HL-60 (cell line): ENCODE results near the gene C5orf46.

ENCODE experiments used
- DNase-seq, 2 experiments: peaks; one replicate each; pipeline ENCODE4 v3.0.0-alpha.2; 2010 to 2020; ENCODE audit warnings: low read depth in 1 of 2, low spot score in 1 of 2
- H3K27ac ChIP-seq: fragments of 250-450 bp; sonication (Bioruptor Pico); replicated peaks from 2 replicates; pipeline ENCODE4 v1.5.1; 2020; ENCODE audit warnings: mild to moderate bottlenecking, moderate library complexity
- H3K27me3 ChIP-seq: fragments of 250-450 bp; sonication (Bioruptor Pico); 2 replicates; pipeline ENCODE4 v1.5.1; 2021; ENCODE audit warnings: mild to moderate bottlenecking, moderate library complexity; ENCODE audit not compliant: insufficient read depth, poor library complexity, severe bottlenecking
- H3K4me3 ChIP-seq: replicated peaks from 2 replicates; pipeline ENCODE4 v1.5.1; 2011; ENCODE audit warnings: mild to moderate bottlenecking, control low read depth, low read length; ENCODE audit not compliant: insufficient read depth
- CTCF ChIP-seq: IDR thresholded peaks from one replicate; pipeline ENCODE4 v1.5.1; 2011; ENCODE audit warnings: low read length, control low read depth, inconsistent platforms; ENCODE audit not compliant: insufficient read depth
- GABPA ChIP-seq: IDR thresholded peaks from 2 replicates; pipeline ENCODE4 v1.6.1; 2012; ENCODE audit warnings: low read depth
- POLR2AphosphoS5 ChIP-seq: IDR thresholded peaks from 2 replicates; pipeline ENCODE4 v1.6.1; 2012; ENCODE audit warnings: low read depth
- REST ChIP-seq: IDR thresholded peaks from 2 replicates; pipeline ENCODE4 v1.6.1; 2012; ENCODE audit warnings: low read depth; ENCODE audit not compliant: insufficient replicate concordance
- SPI1 ChIP-seq: IDR thresholded peaks from 2 replicates; pipeline ENCODE4 v1.6.1; 2012; ENCODE audit warnings: low read depth, mild to moderate bottlenecking, borderline replicate concordance

C5orf46 gene

GRCh38 chr5:147898875-147899401, 7.4 kb downstream of the C5orf46 start:
- H3K27me3 ChIP-seq = no peaks in the 10 kb centered on the region
- H3K27ac ChIP-seq = no peak overlapping the region
- no peak for DNase-seq
- TF ChIP-seq POLR2AphosphoS5 (no peak), CTCF (no peak), REST (no peak), SPI1 (no peak)
- no peak overlapping the region for H3K4me3 ChIP-seq

GRCh38 chr5:147895864-147896263, 10.5 kb downstream of the C5orf46 start:
- Histone ChIP-seq H3K27ac (no peak overlapping the region), H3K4me3 (no peak overlapping the region), H3K27me3 (no peaks in the 10 kb centered on the region)
- DNase-seq = no peak
- TF ChIP-seq POLR2AphosphoS5 = no peak
- no peak for TF ChIP-seq CTCF
- no peak for TF ChIP-seq REST
- no peak for TF ChIP-seq GABPA
- TF ChIP-seq SPI1 = no peak

- TF ChIP-seq CTCF (no peak), GABPA (no peak), REST (no peak), SPI1 (no peak), POLR2AphosphoS5 (no peak)
- no peak overlapping the region for H3K4me3 ChIP-seq
- H3K27ac ChIP-seq = no peak overlapping the region
- no peaks in the 10 kb centered on the region for H3K27me3 ChIP-seq
- DNase-seq = no peak
Observed at GRCh38 chr5:147893820-147894219, 12.5 kb downstream of the C5orf46 start.
